GM08714 (cell line): ENCODE measurements around the gene MAOB.

ENCODE experiments used
- H3K4me3 ChIP-seq: fragments of 200-500 bp; sonication (Bioruptor generic); 2 replicates; pipeline ENCODE4 v1.5.1; 2014; ENCODE audit warnings: mild to moderate bottlenecking, low read length, inconsistent platforms
- ZNF274 ChIP-seq: IDR thresholded peaks from 2 replicates; pipeline ENCODE4 v1.6.1; 2012; ENCODE audit warnings: mild to moderate bottlenecking, low read depth, low read length

MAOB gene

GRCh38 chrX:43836435-43837184 is 45.6 kb downstream of the MAOB start:
- TF ChIP-seq ZNF274: no peak
- no peak overlapping the region for H3K4me3 ChIP-seq

GRCh38 chrX:43835559-43835958 is 46.7 kb downstream of the MAOB start:
- H3K4me3 ChIP-seq: no peak overlapping the region
- TF ChIP-seq ZNF274: no peak

GRCh38 chrX:43827791-43828190 is 54.5 kb downstream of the MAOB start:
- H3K4me3 ChIP-seq: no peak overlapping the region
- no peak for TF ChIP-seq ZNF274

- TF ChIP-seq ZNF274: no peak
- no peak overlapping the region for H3K4me3 ChIP-seq
Observed at GRCh38 chrX:43822014-43822413, 60.2 kb downstream of the MAOB start.

GRCh38 chrX:43817444-43817843 is 64.8 kb downstream of the MAOB start:
- TF ChIP-seq ZNF274: no peak
- no peak overlapping the region for H3K4me3 ChIP-seq

GRCh38 chrX:43815209-43815608 is 67.0 kb downstream of the MAOB start:
- no peak overlapping the region for H3K4me3 ChIP-seq
- TF ChIP-seq ZNF274: no peak

- H3K4me3 ChIP-seq: no peak overlapping the region
- no peak for TF ChIP-seq ZNF274
Observed at GRCh38 chrX:43813898-43814297, 68.4 kb downstream of the MAOB start.

GRCh38 chrX:43813319-43813718 is 68.9 kb downstream of the MAOB start:
- no peak for TF ChIP-seq ZNF274
- H3K4me3 ChIP-seq: no peak overlapping the region

GRCh38 chrX:43809463-43809862 is 72.8 kb downstream of the MAOB start:
- TF ChIP-seq ZNF274: no peak
- H3K4me3 ChIP-seq: no peak overlapping the region

GRCh38 chrX:43808231-43808630 is 74.0 kb downstream of the MAOB start:
- TF ChIP-seq ZNF274: no peak
- H3K4me3 ChIP-seq: no peak overlapping the region

GRCh38 chrX:43805579-43805978 is 76.7 kb downstream of the MAOB start:
- H3K4me3 ChIP-seq: no peak overlapping the region
- no peak for TF ChIP-seq ZNF274

- TF ChIP-seq ZNF274: no peak
- no peak overlapping the region for H3K4me3 ChIP-seq
Observed at GRCh38 chrX:43804021-43804420, 78.2 kb downstream of the MAOB start.

GRCh38 chrX:43785930-43786591 is 96.2 kb downstream of the MAOB start:
- no peak for TF ChIP-seq ZNF274
- no peak overlapping the region for H3K4me3 ChIP-seq

GRCh38 chrX:43758044-43758443 is 124.2 kb downstream of the MAOB start:
- no peak for TF ChIP-seq ZNF274

GRCh38 chrX:43756076-43756475 is 126.2 kb downstream of the MAOB start:
- no peak overlapping the region for H3K4me3 ChIP-seq
- TF ChIP-seq ZNF274: no peak

More at GRCh38 chrX:43758044-43758443, 124.2 kb downstream of the MAOB start:
- no peak overlapping the region for H3K4me3 ChIP-seq
